LNCaP clone FGC (cell line): ENCODE measurements around the gene IGF2BP3.

Experiments used
- DNase-seq: peaks from one replicate; pipeline ENCODE4 v3.0.0-alpha.2; 2011; ENCODE audit warnings: low read depth
- H3K4me3 ChIP-seq: 2 replicates; pipeline ENCODE4 v1.5.1; 2011; ENCODE audit warnings: mild to moderate bottlenecking, low read depth, low read length, control low read depth
- CTCF ChIP-seq: IDR thresholded peaks from 2 replicates; pipeline ENCODE4 v1.5.1; 2012; ENCODE audit warnings: mild to moderate bottlenecking; ENCODE audit not compliant: control insufficient read depth, insufficient read depth; ENCODE audit errors: extremely low read depth

IGF2BP3 gene

GRCh38 chr7:23472046-23472445, 1.8 kb upstream of the IGF2BP3 start:
- DNase-seq: no peak
- TF ChIP-seq CTCF: no peak
- H3K4me3 ChIP-seq: no peak overlapping the region

- no peak for DNase-seq
- no peak for TF ChIP-seq CTCF
- H3K4me3 ChIP-seq: peak overlapping the region; percentile 58
Observed at GRCh38 chr7:23471106-23471859, 992 bp upstream of the IGF2BP3 start.

DNA sequence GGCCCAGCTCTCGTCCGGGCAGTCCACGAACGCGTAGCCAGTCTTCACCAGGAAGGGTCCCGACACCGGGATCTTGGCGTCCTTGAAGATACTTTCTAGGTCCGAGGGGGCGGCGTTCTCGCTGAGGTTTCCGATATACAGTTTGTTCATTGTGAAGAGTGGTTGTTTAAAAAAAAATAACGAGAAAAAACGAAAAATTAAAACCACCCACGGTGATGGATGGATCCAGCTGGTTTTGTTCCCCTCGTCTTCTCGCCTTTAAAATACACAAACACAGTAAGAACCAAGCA, 385 bp downstream of the IGF2BP3 start:
- H3K4me3 ChIP-seq: peak overlapping the region; percentile 58
- no peak for TF ChIP-seq CTCF
- no peak for DNase-seq

DNA sequence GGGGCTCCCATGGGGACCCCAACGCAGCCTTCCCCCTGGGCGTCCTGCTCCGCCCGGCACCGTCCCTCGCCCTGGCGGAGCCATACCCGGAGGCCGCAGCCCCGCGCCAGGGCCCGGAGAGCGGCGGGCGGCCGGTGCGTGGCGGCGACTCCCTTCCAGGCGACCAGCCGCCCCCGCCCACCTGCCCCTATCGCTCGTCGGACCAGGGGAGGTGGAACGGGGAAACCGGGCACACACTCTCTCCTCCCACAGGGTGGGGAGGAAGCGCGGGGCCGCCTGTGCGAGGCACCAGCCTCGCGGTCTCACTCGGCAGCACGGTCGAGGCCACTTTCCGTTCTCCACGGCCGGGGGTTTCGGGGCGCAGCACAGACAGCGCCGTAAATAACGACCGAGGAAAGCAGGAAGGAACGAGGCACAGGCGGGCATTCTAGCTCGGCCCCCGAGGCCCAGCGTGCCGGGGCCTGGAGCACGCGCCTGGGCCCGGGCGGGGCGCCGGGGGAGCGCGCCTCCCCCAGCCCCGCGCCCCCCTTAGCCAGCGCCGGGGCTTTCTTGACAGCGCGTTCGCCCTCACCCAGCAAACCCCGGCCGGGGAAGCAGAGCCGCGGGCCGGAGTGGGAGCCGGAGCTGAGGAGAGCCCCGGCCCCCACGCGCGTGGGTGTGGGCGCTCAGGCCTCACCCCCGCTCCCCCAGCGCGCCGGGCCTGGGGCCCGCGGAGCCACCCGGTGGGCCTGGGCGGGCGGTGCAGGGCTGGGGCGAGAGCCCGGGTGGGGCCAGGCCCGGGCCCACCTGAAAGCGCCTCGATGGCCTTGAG, 936 bp downstream of the IGF2BP3 start:
- DNase-seq: no peak
- TF ChIP-seq CTCF: no peak
- no peak overlapping the region; the same call in 1 of the 2 replicates for H3K4me3 ChIP-seq

GRCh38 chr7:23468526-23469149, 1.7 kb downstream of the IGF2BP3 start:
- no peak for DNase-seq
- no peak for TF ChIP-seq CTCF

GRCh38 chr7:23467806-23468525, 2.3 kb downstream of the IGF2BP3 start:
- no peak for TF ChIP-seq CTCF
- DNase-seq: no peak

More at GRCh38 chr7:23468526-23469149, 1.7 kb downstream of the IGF2BP3 start:
- H3K4me3 ChIP-seq: no peak overlapping the region

More at GRCh38 chr7:23467806-23468525, 2.3 kb downstream of the IGF2BP3 start:
- H3K4me3 ChIP-seq: no peak overlapping the region
